Activated CD4-positive, alpha-beta T cell treated with anti-CD3 and anti-CD28 coated beads, Interleukin-2, amount 50 U/mL, for 4 hours (primary cell): ENCODE measurements around the gene GRAMD1A.
"Not testable (repeated sequence)": the region's sequence is repeated elsewhere in the genome, so short reads cannot be mapped to it uniquely, and the experiment has no call there.

Experiments
- DNase-seq, 2 experiments: peaks; one replicate each; pipeline ENCODE4 v3.0.0-alpha.2; 2020

The GRAMD1A gene

DNA sequence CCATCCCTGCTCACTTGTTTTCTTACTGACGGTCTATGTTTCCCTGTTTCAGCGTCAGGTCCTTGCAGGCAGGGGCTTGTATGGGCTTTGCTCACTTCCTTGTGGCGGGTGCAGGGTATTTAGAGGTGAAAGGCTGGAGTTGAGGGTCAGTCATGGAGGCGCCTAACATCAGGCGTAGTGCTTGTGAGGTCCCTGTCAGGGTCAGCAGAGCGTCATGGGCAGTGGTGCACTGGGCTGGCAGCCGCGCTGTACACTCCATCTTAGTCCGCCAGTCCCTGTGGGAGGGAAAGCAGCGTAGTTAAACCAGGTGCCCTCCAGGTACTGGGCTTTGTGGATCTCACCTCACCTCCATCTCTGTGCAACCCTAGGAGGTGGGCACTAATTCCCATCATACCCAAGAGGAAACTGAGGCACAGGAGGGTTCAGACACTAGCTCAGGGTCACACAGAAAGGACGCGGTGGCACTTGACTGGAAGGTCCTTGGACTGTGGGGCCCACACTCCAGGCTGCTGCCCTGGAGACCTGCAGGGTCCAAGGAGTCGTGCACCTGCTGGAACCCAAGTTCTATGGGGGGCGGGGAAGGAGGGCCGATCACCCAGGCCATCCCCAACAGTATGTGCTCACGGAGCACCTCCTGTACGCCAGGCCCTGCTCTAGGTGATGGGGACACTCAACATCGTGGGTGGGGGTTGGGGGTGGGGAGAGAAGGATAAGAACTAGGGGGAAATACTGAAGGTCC, 4.6 kb downstream of the GRAMD1A start:
- no peak for DNase-seq

DNA sequence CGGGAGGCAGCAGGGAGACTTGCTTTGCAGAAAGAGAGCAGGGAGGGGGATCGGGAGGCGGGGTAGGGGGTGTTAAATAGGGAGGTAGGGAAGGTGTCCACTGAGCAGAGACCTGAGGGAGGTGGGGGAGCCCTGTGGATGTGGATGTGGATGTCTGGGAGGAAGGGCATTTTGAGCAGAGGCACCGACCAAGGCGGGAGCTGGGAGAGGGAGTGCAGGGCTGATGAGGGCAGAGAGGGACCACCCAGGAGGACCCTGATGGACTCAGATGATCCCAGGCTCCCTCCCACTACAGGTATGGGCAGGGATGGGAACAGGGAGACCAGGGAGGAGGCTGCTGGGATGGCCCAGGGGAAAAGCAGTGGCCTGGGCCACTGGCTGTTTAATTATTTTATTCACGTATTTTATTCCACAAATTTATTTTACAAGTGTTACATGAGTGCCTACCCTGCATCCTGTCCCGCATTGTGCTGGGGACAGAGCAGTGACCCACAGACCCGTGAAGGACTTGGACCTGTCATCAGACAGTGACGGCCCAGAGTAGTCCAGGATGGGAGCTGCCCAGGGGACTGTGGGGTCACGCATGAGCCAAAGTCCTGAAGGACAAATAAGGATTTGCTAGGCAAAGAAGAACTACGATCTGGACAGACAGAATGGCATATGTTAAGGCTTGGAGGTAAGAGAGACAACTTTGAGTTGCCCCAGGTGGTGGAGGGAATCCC, 5.3 kb downstream of the GRAMD1A start:
- no peak for DNase-seq

DNA sequence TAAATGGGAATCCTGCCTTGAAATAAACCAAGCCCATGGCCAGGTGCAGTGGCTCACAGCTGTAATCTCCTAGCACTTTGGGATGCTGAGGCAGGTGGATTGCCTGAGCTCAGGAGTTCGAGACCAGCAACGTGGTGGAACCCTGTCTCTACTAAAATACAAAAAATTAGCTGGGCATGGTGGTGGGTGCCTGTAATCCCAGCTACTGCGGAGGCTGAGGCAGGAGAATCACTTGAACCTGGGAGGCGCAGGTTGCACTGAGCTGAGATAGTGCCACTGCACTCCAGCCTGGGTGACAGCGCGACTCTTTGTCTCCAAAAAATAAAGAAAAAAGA, 5.9 kb downstream of the GRAMD1A start:
- not testable (repeated sequence) for DNase-seq

DNA sequence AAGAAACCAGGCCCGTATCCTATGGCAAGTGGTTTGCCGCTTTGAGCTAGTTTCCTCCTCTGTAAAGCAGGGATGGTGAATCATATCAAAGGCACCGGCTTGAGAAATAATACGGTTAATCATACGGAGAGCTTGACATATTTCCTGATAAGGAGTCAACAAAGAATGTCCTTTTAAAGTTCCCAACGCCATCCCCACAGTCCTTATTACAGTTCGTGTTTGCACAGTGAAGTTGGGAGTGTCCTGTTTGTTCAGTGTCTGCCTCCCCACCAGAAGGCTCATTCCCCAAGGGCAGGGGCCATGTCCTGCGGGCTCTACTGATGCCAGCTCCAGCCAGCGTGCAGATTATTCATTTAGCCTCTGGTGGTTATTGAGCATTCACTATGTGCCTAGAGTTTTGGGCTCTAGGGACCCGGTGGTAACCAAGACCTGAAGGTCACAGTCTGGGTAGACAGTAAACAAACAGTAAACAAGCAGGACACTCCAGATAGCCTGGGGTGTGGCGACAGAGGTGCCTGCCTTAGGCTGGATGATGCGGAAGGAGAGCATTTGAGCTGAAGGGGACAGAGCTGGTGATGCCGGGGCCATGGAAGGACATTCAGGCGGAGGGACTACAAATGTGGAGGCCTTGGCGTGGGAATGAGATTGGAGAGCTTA, 6.3 kb downstream of the GRAMD1A start:
- DNase-seq = no peak

DNA sequence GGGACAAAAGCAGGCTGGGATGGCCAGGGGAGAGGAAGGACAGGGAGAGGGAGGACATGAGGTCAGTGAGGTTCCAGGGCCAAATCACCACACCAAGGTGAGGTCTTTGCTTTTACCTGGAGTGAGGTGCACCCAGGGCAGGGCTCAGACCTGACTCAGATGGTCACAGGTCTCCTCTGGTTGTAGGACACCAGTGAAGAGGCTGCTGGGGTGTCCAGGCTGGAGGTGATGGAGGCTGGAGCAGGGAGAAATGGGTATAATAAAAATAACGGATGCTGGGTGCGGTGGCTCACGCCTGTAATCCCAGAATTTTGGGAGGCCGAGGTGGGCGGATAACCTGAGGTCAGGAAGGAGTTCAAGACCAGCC, 6.9 kb downstream of the GRAMD1A start:
- DNase-seq = no peak

DNA sequence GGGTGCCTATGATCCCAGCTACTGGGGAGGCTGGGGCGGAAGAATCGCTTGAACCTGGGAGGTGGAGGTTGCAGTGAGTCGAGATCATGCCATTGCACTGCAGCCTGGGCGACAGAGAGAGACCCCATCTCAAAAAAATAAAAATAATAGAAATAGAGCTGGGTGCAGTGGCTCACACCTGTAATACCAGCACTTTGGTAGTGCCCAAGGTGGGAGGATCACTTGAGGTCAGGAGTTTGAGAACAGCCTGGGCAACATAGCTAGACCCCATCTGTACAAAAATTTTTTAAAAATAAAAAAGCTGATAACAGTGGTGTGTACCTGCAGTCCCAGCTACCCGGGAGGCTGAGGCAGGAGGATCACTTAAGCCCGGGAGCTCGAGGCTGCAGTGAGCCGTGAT, 7.3 kb downstream of the GRAMD1A start:
- DNase-seq = not testable (repeated sequence)

DNA sequence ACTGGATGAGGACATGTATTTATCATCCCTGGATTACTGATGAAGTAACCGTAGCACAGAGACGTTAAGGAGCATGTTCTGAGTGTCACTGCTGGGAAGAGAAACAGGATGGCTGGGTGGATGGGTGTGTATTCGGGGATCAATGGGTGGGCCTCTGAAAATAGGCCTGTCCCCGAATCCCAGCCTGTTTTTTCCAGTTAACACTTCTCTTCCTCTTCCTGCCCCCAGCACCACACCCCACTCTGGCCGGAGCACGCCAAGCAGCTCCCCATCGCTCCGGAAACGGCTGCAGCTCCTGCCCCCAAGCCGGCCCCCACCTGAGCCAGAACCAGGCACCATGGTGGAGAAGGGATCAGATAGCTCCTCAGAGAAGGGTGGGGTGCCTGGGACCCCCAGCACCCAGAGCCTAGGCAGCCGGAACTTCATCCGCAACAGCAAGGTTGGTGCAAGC, 8.8 kb downstream of the GRAMD1A start:
- DNase-seq = no peak

DNA sequence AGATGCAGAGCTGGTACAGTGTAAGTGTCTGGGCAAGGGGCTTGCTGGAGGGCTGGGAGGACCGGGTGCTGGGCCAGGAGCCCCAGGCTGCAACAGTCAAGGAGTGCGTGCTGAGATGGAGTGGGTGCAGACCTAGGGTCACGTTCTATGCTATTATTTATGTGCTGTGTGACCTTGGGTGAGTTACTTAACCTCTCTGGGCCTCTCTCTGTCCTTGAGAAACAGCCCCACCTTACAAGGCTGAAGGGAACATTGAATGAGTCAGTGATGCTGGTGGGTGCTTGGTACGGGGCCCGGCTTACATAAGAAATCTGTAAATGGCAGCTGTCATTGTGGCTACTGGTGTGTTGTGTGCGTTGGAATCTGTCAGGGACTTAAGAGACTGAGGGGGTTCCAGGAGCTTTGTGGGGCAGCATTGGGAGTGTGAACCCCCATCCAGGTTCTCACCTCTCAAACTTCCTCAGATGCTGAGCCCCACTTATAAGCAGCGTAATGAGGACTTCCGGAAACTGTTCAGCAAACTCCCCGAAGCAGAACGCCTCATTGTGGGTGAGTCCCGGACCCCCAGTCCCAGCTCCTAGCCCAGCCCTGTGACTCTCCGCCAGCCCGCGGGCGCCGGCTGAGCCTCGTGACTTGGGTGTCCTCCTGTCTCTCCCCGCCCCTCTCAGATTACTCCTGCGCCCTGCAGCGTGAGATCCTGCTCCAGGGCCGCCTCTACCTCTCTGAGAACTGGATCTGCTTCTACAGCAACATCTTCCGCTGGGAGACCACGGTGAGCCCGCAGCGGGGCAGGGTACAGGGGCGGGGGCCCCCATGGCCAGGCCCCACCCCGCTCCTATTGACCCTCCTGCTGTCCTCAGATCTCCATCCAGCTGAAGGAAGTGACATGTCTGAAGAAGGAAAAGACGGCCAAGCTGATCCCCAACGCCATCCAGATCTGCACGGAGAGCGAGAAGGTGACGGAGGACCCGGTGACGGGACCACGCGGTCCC, 9.6 kb downstream of the GRAMD1A start:
- DNase-seq = no peak

DNA sequence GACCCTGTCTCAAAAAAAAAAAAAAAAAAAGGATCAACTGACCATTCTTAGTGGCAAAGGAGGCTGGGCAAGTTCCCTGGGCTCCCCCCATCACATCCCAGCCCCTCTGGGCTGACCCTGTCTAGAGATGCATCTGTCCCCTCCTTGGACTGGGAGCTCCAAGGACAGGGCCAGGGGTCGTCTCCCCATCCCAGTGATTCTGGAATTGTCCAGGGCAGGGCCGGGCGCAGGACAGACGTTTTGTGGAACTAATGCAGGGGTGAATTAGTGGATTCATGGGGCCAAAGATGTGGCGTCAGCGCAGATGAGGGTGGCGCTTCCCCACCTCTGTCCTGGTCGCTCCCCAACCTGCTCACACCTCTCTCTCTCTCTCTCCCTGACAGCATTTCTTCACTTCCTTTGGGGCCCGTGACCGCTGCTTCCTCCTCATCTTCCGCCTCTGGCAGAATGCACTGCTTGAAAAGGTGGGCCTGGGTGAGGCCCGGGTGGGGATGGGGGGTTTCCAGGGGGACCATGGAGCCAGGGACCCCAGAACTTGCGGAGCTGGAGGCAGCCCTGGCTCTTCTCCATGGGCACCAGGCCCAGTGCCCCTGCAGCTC, 11.1 kb downstream of the GRAMD1A start:
- no peak for DNase-seq

DNA sequence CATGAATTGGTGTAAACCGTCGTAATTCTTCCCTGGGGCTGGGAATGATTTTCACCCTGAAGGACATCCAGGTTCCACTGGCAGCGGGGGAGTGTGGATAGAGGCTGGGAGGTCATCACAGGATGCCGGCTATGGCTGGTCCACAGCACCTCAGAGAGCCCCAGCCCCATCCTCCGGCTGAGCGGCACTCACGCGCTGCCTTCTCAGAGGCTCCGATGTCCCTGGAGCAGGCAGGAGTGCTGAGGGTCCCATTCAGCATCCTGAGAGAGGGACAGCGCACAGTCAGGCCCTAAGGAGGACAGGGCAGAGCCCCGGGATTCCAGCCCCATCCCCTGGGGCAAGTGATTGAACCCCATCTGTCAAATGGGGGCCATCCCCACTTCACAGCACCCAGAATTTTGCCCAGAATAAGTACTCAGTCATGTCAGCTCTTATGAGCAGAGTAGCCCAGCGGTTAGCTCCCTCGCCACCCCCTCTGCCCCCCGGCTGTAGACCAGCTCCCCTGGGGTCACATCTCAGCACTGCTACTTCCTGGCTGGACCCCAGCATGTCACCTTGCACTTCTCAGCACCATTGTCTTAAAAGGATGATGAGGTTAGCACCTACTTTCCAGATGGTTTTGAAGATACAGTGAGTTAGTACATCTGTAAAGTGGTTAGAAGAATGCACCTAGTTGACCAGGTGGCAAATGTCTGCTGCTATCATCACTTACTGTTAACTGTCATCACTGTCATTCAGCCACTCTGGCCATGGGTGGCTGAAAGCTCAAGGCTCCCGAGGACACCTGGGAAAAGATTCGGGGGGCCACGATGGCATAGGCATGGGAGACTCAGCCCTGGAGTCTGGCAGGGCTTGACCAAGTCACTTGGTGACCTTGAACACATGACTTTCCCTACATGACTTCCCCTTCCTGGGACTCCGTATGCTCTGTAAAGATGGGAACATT, 11.9 kb downstream of the GRAMD1A start:
- DNase-seq = no peak

DNA sequence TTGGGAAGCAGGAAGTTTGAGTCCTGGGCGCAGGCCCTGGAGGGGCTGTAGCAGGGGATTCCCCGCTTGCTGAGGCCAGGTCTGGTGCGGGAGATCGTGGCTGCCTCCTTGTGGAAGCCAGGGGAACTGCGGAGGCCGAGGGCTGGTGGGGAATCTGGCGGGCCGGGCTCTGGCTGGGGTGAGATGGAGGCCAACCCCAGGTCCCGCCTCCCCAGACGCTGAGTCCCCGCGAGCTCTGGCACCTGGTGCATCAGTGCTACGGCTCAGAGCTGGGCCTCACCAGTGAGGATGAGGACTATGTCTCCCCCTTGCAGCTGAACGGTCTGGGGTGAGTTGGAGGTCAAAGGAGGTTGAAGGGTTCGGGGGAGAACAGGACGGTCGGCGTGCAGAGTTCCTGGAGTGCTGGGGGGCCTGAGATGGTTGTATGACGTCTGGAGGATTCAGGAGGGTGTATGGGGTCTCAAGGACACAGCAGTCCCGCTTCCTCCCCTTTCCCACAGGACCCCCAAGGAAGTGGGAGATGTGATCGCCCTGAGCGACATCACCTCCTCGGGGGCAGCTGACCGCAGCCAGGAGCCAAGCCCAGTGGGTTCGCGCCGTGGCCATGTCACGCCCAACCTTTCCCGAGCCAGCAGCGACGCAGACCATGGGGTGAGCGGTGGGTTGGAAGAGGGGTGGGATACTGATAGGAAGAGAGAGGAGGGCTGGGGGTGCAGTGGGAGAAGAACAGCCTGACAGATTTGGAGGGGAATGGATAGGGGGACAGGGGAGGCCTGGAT, 13.1 kb downstream of the GRAMD1A start:
- peak; percentile 78 to 81 for DNase-seq

DNA sequence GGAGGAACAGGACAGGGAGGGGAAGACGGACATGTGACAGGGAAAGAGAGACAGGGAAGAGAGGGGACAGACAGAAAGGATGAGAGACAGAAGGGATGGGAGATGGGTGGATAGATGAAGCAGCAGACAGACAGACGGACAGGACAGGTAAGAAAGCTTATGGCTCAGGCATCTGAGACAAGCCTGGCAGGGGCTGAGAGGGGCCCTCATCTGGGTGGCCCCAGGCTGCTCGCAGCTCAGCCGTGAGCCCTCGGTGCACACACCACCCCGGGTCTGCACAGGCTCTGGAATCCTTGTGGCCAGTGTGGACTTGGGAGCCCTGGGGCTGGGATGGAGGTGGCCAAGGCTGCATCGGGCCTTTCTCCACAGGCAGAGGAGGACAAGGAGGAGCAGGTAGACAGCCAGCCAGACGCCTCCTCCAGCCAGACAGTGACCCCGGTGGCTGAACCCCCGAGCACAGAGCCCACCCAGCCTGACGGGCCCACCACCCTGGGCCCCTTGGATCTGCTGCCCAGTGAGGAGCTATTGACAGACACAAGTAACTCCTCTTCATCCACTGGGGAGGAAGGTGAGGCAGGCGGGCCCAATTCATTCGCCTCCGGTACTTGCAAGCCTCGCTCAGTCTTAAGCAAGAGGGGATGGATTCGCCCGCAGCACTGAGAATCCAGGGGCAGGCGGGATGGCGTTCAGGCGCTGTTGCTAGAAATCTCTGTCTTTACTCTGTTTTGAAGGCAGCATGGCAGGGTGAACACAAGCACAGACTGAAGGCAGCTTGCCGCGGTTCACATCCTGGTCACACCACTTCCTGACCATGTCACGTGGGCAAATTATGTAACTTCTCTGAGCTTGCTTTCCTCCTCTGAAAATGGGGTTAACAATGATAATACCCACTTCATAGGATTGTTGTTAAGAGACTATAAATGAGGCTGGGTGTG, 14.0 kb downstream of the GRAMD1A start:
- DNase-seq = peak; percentile 41 to 42

DNA sequence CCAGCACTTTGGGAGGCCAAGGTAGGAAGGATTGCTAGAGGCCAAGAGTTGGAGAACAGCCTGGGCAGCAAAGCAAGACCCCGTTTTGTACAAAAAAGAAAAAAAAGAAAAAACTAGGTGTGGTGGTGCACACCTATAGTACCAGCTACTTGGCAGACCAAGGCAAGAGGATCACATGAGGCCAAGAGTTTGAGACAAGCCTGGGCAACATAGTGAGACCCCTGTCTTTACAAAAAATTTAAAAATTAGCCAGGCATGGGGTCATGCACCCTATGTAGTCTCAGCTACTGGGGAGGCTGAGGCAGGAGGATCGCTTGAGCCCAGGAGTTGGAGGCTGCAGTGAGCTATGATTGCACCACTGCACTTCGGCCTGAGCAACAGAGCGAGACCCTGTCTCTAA, 14.7 kb downstream of the GRAMD1A start:
- DNase-seq = not testable (repeated sequence)

DNA sequence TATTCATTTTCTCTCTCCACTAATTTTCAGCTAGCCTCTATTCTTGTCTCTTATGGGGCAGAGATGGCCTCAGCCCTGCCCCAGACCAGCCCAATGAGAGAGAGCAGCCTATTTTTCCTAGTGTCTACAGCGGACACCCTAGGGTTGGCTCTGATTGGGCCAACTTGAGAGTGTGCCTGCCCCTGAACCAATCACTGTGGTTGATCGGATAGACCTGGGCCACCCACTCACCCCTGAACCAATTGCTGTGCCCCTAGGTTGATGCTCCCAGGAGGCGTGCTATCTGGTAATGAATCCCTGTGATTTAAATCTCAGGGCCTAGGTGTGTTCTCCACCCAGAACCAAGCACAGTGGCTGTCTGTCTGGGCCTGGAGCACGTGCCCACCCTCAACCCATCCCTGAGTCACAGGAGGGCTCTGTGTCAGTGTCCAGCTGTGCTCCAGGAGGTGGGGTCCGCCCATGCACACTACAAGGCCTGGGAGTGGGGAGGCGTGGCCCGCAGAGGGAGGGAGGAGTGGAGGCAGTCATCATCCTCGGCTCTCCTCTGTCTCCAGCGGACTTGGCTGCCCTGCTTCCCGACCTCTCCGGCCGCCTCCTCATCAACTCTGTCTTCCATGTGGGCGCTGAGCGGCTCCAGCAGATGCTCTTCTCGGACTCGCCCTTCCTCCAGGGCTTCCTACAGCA, 15.3 kb downstream of the GRAMD1A start:
- DNase-seq = no peak

DNA sequence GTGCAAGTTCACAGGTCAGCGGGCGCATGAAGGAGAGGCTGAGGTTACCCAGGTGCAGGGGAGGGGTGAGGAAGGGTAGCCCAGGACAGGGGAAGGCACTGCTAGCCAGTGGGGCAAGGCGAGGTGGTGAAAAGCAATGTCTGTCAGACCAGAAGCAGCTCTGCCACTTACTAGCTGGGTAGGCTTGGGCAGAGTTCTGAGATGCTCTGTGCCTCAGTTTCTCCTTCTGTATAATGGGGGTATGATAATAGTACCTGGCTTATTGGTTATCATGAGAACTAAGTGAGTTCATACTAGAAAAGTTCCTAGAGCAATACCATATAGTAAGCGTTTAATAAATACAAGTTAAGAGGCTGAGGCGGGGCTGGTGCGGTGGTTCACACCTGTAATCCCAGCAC, 15.8 kb downstream of the GRAMD1A start:
- no peak for DNase-seq

DNA sequence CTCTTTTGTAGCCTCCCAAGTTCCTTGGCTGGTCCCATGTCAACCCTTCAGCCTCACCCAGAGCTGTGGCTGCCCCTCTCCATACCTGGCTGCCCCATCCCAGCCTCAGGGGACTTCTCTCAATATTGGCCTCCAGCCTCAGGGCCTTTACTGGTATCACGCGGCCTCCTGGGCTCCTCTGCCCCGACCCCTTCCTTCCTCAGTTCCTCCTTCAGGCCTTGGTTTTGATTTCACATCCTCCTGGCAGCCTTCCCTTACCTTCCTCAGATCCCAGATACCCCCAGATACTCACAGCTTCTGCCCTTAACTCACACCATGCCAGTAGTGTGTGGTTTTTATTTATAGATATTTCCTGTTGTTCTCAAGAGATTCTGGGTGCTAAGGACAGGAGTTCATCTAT, 17.4 kb downstream of the GRAMD1A start:
- no peak for DNase-seq

DNA sequence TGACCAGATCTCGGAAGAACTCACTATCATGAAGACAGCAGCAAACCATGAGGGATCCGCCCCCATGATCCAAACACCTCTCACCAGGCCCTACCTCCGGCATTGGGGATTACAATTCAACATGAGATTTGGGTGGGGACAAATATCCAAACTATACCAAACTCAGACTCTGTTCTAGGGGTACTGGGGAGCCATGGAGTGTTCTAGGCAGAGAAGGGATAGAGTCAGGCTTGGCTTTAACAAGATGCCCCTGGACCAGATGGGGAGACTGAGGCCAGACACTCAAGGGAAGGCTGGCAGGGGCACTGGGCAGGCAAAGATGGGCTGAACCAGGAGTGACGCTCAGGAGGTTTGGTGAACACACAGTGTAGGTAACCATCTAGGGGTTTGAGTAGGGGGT, 18.3 kb downstream of the GRAMD1A start:
- DNase-seq = no peak

DNA sequence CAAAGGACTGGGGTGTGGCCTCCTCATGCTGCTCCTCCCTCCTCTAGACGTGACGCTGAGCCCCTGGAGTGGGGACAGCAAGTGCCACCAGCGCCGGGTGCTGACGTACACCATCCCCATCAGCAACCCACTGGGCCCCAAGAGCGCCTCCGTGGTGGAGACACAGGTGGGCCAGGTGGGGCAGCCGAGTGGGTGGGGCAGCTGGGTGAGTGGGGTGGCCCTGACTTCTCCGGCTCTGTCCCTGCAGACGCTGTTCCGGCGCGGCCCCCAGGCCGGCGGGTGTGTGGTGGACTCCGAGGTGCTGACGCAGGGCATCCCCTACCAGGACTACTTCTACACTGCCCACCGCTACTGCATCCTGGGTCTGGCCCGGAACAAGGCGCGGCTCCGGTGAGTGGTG, 19.0 kb downstream of the GRAMD1A start:
- no peak for DNase-seq

DNA sequence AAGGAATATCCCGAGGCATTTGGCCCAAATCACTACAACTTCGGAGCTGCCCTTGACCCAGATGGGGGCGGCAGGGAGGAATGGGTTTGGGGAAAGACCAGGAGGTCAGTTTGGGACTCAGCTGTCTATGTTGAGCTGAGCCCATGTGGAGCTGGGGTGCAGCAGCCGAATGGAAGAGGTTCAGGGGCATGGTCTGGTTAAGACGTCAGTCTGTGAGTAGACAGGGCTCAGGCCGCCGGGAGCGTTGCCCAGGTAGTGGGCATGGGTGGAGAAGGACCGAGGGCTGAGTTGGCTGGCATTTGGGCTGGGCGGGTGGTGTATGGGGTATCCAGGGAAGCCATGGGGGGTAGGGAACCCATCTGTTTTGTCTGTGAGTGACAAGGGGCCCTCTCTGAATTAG, 20.9 kb downstream of the GRAMD1A start:
- no peak for DNase-seq
